Adipocyte (in vitro differentiated cells): ENCODE data around the gene PTPRG.
A peak's percentile ranks its signal among the peaks of the same experiment; 100 is the strongest.

ENCODE experiments used
- DNase-seq: peaks from one replicate; pipeline ENCODE4 v3.0.0-alpha.2; 2015; ENCODE audit warnings: low read depth
- H3K27me3 ChIP-seq: replicated peaks from 2 replicates; pipeline ENCODE4 v1.7.0; 2013; ENCODE audit warnings: mild to moderate bottlenecking, low read length, moderate library complexity; ENCODE audit not compliant: control insufficient read depth, insufficient read depth
- H3K36me3 ChIP-seq: 2 replicates; pipeline ENCODE4 v1.7.0; 2013; ENCODE audit warnings: low read length, mild to moderate bottlenecking, moderate library complexity; ENCODE audit not compliant: control insufficient read depth, insufficient read depth, severe bottlenecking
- H3K4me1 ChIP-seq: 2 replicates; pipeline ENCODE4 v1.7.0; 2013; ENCODE audit warnings: mild to moderate bottlenecking, low read length, moderate library complexity; ENCODE audit not compliant: control insufficient read depth, insufficient read depth
- H3K4me3 ChIP-seq: 2 replicates; pipeline ENCODE4 v1.7.0; 2013; ENCODE audit warnings: mild to moderate bottlenecking, low read length, moderate library complexity
- H3K9ac ChIP-seq: 2 replicates; pipeline ENCODE4 v1.7.0; 2013; ENCODE audit warnings: mild to moderate bottlenecking, low read length, moderate library complexity
- H3K9me3 ChIP-seq: 2 replicates; pipeline ENCODE4 v1.7.0; 2013; ENCODE audit warnings: mild to moderate bottlenecking, low read length, moderate library complexity; ENCODE audit not compliant: control insufficient read depth

PTPRG gene

DNA sequence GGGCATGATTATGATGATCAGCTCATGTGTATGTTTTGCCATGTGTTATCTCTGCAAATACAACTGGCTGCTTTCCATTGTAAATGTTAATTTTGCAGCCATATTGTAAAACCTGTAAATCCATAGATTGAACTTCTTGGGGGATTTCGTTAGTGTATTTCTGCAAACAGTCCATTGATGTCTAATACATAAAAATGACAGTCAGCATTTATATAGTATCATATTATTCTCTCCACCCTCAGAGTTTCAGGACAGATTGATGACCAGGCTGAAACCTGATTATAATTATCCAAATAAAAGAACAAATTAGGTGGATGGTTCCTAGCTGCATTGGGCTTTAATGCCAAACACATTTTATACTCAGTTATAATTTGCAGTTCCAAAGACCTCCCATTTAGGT is 535.1 kb downstream of the PTPRG start:
- DNase-seq: no peak
- no peaks in the 10 kb centered on the region for H3K36me3 ChIP-seq
- peak overlapping the region; percentile 12 for H3K4me3 ChIP-seq
- no peaks in the 10 kb centered on the region for H3K9me3 ChIP-seq
- H3K9ac ChIP-seq: peak overlapping the region; percentile 68
- peaks cover 63% of the 10 kb centered on the region for H3K4me1 ChIP-seq
- H3K27me3 ChIP-seq: no peaks in the 10 kb centered on the region

DNA sequence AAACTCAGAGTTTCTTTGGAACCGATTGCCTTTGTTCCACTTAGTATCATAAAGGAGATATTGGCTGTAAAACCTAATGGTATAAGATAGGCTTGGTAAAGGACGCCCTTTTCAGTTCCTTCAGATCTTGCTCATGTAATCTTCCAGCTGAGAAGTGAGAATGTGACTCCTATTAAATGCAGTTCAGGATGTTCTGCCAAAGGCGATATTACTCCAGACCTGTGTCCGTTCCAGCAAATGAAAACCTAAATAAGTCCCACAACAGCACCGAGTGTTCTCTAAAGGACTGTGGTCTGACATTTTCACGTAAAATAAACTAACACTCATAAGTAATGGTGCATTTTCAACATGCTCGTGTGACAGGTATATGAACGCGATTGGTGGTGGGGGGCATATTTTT is 535.8 kb downstream of the PTPRG start:
- peak overlapping the region; percentile 77 for H3K9ac ChIP-seq
- no peaks in the 10 kb centered on the region for H3K27me3 ChIP-seq
- no peak for DNase-seq
- peaks cover 69% of the 10 kb centered on the region for H3K4me1 ChIP-seq
- H3K4me3 ChIP-seq: peak overlapping the region; percentile 20
- no peaks in the 10 kb centered on the region for H3K9me3 ChIP-seq
- H3K36me3 ChIP-seq: no peaks in the 10 kb centered on the region

DNA sequence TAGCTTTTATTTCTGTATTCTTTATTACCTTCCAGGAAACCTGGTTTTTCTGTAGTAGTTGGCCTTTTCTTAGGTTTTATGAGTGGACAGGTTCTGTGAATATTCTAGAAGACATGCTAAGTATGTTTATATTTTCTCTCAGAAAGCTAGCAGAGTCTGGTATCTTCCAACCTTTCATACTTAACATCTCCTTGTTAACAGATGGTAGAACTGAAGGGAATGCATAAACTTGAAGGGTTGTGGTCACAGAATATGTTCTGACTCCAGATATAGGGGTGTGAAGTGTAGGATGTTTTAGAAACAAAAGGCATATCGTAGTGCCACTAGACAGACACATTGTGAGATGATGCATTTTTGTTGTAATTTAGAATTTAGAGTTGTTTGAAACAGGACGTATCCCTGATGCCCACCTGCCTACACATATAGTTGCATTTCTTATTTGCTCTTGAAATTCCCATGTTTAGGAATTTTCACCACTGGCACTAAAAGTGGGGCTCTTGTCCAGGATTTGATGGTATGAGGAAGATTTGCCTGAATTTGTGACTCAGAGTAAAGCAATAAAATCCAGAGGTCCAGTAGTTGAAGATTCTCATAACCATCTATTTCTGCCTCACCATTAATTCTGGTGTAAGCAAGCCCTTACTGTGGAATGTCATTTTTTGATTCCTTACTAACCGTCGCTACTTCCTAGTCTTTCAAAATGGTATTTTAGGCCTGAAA is 537.4 kb downstream of the PTPRG start:
- Histone ChIP-seq H3K27me3 (no peaks in the 10 kb centered on the region), H3K4me3 (no peak overlapping the region), H3K4me1 (peaks cover 65% of the 10 kb centered on the region), H3K9ac (peak overlapping the region; percentile 77), H3K36me3 (no peaks in the 10 kb centered on the region), H3K9me3 (no peaks in the 10 kb centered on the region)
- no peak for DNase-seq

DNA sequence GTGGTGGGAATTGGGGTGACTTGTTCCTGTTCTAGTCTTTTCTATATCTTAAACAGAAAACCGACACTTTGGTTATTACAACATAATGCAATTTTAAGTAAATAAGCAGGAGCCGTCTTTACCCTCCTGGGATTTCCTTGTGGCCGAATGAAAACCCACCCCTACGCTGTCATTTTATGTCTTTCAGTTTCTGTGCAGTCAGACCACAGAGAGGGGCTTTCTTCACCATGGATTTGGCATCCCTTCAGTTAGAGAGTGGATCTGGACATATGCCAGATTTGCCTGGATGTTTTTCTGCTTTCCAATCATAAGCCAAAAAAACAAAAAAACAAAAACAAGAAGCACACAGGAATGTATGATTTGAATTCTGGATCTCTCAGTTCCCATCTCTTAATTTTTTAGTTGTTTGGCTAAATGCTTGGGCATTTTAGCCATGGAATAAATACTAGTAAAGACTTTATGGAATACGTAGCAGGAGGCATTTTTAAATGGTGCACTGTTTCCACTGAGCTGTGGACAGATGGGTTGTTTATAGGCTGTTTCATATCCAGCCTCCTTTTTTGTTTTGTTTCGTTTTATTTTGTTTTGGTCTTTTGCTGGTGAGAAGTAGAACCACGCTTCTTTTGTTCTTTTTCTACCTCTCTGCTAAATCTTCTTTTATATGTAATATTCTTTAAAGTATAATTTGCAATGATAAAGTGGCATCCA is 539.1 kb downstream of the PTPRG start:
- DNase-seq: no peak
- H3K9me3 ChIP-seq: no peaks in the 10 kb centered on the region
- peak overlapping the region; percentile 14 for H3K4me3 ChIP-seq
- H3K4me1 ChIP-seq: peaks cover 70% of the 10 kb centered on the region
- peak overlapping the region; percentile 54 for H3K9ac ChIP-seq
- no peaks in the 10 kb centered on the region for H3K36me3 ChIP-seq
- H3K27me3 ChIP-seq: no peaks in the 10 kb centered on the region

DNA sequence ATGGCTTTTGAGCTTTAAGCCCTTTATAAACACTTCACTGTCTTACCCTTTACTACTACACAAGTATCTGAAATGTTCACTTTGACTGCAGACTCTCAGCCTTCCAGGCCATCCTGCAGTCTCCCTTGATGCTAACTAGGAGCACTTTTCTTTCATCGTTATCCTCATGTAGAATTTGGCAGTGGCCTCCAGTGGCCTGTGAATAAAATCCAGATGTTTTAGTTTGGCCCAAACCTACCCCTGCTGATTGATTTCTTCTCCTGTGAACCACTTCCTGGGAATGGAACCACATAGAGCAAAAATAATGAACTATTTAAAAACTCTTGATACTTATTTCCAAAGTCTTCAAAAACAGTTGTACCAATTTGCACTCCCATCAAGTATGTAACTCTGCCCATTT is 540.1 kb downstream of the PTPRG start:
- Histone ChIP-seq H3K4me1 (peaks cover 60% of the 10 kb centered on the region), H3K36me3 (no peaks in the 10 kb centered on the region), H3K27me3 (no peaks in the 10 kb centered on the region), H3K9me3 (no peaks in the 10 kb centered on the region), H3K9ac (peak overlapping the region; percentile 54), H3K4me3 (no peak overlapping the region)
- peak; percentile 49 for DNase-seq

DNA sequence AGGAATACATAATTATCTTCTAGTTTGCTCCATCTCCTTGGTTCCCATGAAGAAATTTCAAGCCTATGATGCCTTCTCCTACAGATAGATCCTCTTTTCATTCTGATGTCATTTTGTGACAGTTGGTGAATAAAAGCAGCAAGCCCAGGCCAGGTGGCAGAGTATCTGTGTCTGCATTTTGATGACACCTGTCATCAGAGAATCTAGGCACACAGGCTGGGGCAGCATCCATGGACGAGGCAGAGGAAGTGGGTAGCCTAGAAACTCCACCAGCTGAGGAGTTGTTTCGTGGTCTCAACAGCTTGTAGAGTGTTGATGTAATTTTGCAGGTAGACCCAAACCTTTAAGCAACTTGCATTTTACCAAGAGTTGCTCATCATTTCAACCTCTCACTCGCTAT is 542.2 kb downstream of the PTPRG start:
- Histone ChIP-seq H3K9me3 (no peaks in the 10 kb centered on the region), H3K9ac (no peak overlapping the region), H3K36me3 (no peaks in the 10 kb centered on the region), H3K4me3 (no peak overlapping the region), H3K27me3 (no peaks in the 10 kb centered on the region), H3K4me1 (peaks cover 39% of the 10 kb centered on the region)
- DNase-seq: no peak

DNA sequence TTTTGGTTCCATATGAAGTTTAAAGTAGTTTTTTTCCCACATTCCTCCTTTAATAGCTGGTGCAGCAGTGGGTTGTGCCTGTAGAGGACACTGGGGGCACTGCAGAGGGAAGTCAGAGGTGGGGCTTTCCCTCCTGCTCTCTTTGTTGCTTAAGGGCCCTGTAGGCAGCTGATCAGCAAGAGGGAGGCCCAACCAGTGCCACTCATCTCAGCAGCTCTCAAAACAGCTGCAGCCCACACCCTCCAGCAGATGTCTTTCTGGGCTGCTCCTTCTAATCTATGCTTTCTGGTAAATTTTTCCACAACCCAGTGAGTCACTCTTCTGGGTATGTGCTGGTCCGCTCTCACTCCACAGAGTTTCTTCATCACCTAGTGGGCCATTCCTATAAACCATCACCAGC is 548.2 kb downstream of the PTPRG start:
- H3K27me3 ChIP-seq: no peaks in the 10 kb centered on the region
- H3K9me3 ChIP-seq: no peaks in the 10 kb centered on the region
- no peak overlapping the region for H3K9ac ChIP-seq
- DNase-seq: peak; percentile 89
- H3K4me3 ChIP-seq: no peak overlapping the region
- H3K36me3 ChIP-seq: no peaks in the 10 kb centered on the region
- H3K4me1 ChIP-seq: peaks cover 21% of the 10 kb centered on the region

DNA sequence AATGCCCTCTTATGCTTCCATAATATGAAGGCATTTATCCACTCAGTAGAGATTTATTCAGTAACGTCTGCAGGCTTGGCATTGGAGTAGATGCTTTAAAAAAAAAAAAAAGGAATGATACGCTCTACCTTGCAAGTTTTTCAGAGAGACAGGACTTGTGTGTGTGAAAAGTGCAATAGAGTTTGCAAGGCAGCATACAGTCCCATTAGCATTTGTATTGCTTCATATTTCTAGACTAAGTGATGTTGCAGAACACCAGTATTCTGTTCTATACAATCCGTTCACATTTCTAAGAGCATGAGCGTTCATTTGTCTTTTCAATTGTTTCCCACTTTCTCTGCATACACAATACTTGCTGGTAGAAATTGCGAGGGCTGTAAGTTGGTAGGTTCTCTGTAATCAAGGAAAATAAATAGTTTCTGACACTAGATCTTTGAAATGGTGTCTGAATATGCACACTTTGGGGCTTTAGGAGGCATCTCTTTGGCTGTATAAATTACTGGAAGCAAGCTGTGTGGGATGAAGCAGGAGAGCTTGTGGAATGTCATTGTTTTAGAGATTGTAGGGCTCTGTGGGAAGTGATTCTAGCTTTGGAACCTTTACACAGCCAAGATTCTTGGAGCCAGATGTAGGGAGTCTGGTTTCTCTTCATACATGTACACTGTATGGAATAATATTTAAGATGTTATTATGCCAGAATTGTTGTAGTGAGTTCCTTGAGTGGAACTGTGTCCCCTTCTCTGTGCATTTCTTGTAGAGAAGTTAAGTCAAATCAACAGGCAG is 549.3 kb downstream of the PTPRG start:
- no peaks in the 10 kb centered on the region for H3K36me3 ChIP-seq
- H3K9ac ChIP-seq: peak overlapping the region; percentile 15
- no peak overlapping the region for H3K4me3 ChIP-seq
- H3K27me3 ChIP-seq: no peaks in the 10 kb centered on the region
- peaks cover 24% of the 10 kb centered on the region for H3K4me1 ChIP-seq
- H3K9me3 ChIP-seq: no peaks in the 10 kb centered on the region
- DNase-seq: no peak

DNA sequence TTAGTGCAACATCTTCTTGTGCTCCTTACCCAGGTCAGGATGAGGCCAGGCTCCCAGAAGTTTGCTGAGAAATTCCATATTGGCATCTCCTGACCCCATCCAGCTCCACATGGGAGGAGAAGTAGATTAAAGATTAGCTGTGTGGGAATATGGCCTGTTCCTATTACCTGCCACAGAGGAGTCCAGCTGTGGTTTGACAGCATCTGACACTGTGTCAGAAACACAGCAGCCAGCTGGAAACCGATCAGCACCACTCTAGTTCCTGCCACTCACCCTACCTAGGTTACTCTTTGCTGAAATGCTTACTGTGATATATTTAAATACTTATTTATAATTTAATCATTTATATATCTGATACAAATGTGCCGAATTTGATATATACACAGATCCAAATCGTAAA is 551.7 kb downstream of the PTPRG start:
- H3K27me3 ChIP-seq: no peaks in the 10 kb centered on the region
- peaks cover 31% of the 10 kb centered on the region for H3K4me1 ChIP-seq
- H3K9ac ChIP-seq: no peak overlapping the region
- no peaks in the 10 kb centered on the region for H3K36me3 ChIP-seq
- DNase-seq: no peak
- no peak overlapping the region for H3K4me3 ChIP-seq
- H3K9me3 ChIP-seq: no peaks in the 10 kb centered on the region

DNA sequence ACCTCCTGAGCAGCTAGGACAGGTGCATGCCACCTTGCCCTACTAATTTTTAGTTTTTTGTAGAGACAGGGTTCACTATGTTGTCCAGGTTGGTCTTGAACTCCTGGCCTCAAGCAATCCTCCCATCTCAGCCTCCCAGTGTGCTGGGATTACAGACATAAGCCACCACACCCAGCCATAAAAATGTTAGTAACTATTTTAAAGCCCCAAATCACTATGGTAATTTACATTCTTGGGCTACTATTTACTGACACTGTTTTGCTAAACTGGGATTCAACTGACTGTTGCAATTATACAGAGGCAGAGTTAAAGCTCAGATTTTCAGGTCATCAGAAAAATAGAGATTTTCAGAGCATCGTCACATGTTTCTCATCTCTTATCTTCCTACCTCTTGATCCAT is 553.4 kb downstream of the PTPRG start:
- no peak overlapping the region for H3K9ac ChIP-seq
- H3K36me3 ChIP-seq: no peaks in the 10 kb centered on the region
- no peaks in the 10 kb centered on the region for H3K27me3 ChIP-seq
- H3K9me3 ChIP-seq: no peaks in the 10 kb centered on the region
- no peak for DNase-seq
- no peak overlapping the region for H3K4me3 ChIP-seq
- peaks cover 43% of the 10 kb centered on the region for H3K4me1 ChIP-seq

DNA sequence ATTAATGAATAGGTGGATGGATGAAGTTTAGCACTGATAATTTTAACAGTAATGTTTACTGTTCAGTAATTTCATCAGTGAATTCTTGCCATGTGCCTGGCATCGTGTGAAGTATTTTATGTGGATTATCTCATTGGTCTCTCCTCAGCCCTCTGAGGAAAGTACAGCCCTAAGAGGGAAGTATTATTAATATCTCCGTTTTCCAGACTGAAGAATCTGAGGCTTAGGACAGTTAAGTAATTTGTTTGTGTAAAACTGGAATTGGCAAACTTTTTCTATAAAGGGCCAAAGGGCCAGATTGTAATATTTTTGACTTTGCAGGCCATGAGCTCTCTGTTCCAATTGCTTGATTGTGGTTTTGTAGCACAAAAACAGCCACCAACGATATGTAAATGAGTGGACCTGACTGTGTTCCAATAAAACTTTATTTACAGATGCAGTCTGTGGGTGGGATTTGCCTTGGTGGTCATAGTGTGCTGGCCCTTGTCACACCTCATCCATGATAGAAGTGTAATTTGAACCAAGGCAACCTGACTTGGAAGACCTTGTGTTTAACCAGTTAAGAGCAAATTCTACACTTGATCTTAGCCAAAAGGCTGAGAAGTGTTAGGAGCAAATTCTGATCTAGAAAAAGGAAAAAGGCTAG is 556.7 kb downstream of the PTPRG start:
- H3K9ac ChIP-seq: peak overlapping the region; percentile 44
- peaks cover 52% of the 10 kb centered on the region for H3K4me1 ChIP-seq
- H3K9me3 ChIP-seq: peaks cover 5% of the 10 kb centered on the region
- H3K36me3 ChIP-seq: no peaks in the 10 kb centered on the region
- no peaks in the 10 kb centered on the region for H3K27me3 ChIP-seq
- no peak for DNase-seq
- H3K4me3 ChIP-seq: peak overlapping the region; percentile 52
